ENCODE measurements around the gene CBLN1. TPM values are rescaled to one million over a fixed set of nuclear protein-coding genes. Genes with fewer than 3 reads are reported as not detected.

CBLN1 gene
- total RNA-seq, 1 donor from 2014 or later: not detected

Other genes with a start within 250 kb of the CBLN1 start
- gene C16orf78, start 92.0 kb upstream of the CBLN1 start, total RNA-seq: not detected in 2 replicates